Nephron progenitor cell (in vitro differentiated cells): Measurements from ENCODE around the gene PCDH12.

Experiments
- DNase-seq: peaks from one replicate; pipeline ENCODE4 v3.0.0; 2021
- H3K27ac Mint-ChIP-seq: 2 replicates; pipeline ENCODE4 v1.8.0; 2021; ENCODE audit warnings: mild to moderate bottlenecking, moderate library complexity, mixed read lengths
- H3K27me3 Mint-ChIP-seq: 2 replicates; pipeline ENCODE4 v1.8.0; 2021; ENCODE audit warnings: mild to moderate bottlenecking, low read depth, mixed read lengths; ENCODE audit not compliant: poor library complexity
- H3K36me3 Mint-ChIP-seq: 2 replicates; pipeline ENCODE4 v1.8.0; 2021; ENCODE audit warnings: low read depth, mixed read lengths
- H3K4me1 Mint-ChIP-seq: 2 replicates; pipeline ENCODE4 v1.8.0; 2021; ENCODE audit warnings: mixed read lengths
- H3K4me3 Mint-ChIP-seq: 2 replicates; pipeline ENCODE4 v1.8.0; 2021; ENCODE audit warnings: mild to moderate bottlenecking, moderate library complexity, mixed read lengths
- H3K9me3 Mint-ChIP-seq: 2 replicates; pipeline ENCODE4 v1.8.0; 2021; ENCODE audit warnings: mild to moderate bottlenecking, moderate library complexity, mixed read lengths
- TF ChIP-seq, protein P1 (sequence below): fragments of 200-600 bp; sonication (generic); IDR thresholded peaks from 2 replicates; pipeline ENCODE4 v1.5.0; 2021; ENCODE audit warnings: antibody characterized with exemption

Gene PCDH12

DNA sequence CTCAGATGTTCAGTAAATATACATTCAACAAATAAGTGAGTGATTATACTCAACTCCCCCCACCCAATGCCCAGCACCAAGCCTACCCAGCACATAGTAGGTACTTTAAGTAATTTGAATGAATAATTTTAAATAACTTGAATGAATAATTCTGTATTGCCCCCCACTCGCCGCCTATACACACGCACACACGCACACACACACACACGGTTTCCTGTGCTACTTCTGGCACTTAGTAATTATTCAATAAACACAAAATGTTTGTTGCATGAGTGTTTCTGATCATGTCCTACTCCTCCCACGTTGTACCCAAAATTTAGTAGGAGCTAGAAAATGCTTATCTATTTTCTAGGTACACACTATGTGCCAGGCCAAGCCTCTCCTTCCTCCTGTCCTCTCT, 16.2 kb downstream of the PCDH12 start:
- H3K4me1 Mint-ChIP-seq: peaks cover 14% of the 10 kb centered on the region
- H3K4me3 Mint-ChIP-seq: no peak overlapping the region
- no peaks in the 10 kb centered on the region for H3K9me3 Mint-ChIP-seq
- peaks cover 17% of the 10 kb centered on the region for H3K36me3 Mint-ChIP-seq
- DNase-seq: no peak
- H3K27ac Mint-ChIP-seq: no peak overlapping the region
- peaks cover 12% of the 10 kb centered on the region for H3K27me3 Mint-ChIP-seq
- TF ChIP-seq, protein P1, sequence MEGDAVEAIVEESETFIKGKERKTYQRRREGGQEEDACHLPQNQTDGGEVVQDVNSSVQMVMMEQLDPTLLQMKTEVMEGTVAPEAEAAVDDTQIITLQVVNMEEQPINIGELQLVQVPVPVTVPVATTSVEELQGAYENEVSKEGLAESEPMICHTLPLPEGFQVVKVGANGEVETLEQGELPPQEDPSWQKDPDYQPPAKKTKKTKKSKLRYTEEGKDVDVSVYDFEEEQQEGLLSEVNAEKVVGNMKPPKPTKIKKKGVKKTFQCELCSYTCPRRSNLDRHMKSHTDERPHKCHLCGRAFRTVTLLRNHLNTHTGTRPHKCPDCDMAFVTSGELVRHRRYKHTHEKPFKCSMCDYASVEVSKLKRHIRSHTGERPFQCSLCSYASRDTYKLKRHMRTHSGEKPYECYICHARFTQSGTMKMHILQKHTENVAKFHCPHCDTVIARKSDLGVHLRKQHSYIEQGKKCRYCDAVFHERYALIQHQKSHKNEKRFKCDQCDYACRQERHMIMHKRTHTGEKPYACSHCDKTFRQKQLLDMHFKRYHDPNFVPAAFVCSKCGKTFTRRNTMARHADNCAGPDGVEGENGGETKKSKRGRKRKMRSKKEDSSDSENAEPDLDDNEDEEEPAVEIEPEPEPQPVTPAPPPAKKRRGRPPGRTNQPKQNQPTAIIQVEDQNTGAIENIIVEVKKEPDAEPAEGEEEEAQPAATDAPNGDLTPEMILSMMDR: no peak

- no peak for DNase-seq
- H3K27me3 Mint-ChIP-seq: peaks cover 7% of the 10 kb centered on the region
- H3K36me3 Mint-ChIP-seq: peaks cover 17% of the 10 kb centered on the region
- H3K9me3 Mint-ChIP-seq: no peaks in the 10 kb centered on the region
- H3K4me3 Mint-ChIP-seq: no peak overlapping the region
- TF ChIP-seq, protein P1: no peak
- H3K4me1 Mint-ChIP-seq: peaks cover 10% of the 10 kb centered on the region
- H3K27ac Mint-ChIP-seq: peak overlapping the region; percentile 83
These were observed 16.7 kb downstream of the PCDH12 start for GRCh38 chr5:141941307-141941706.

GRCh38 chr5:141940695-141941271, 17.2 kb downstream of the PCDH12 start:
- TF ChIP-seq, protein P1: no peak
- peaks cover 6% of the 10 kb centered on the region for H3K4me1 Mint-ChIP-seq
- DNase-seq: no peak
- peaks cover 21% of the 10 kb centered on the region for H3K36me3 Mint-ChIP-seq
- H3K9me3 Mint-ChIP-seq: no peaks in the 10 kb centered on the region
- H3K27ac Mint-ChIP-seq: peak overlapping the region; percentile 94
- no peak overlapping the region for H3K4me3 Mint-ChIP-seq
- H3K27me3 Mint-ChIP-seq: peaks cover 6% of the 10 kb centered on the region

- DNase-seq: no peak
- TF ChIP-seq, protein P1: no peak
- Mint-ChIP-seq H3K27me3 (no peaks in the 10 kb centered on the region), H3K36me3 (peaks cover 50% of the 10 kb centered on the region), H3K9me3 (no peaks in the 10 kb centered on the region), H3K4me3 (no peak overlapping the region), H3K27ac (peak overlapping the region; percentile 2), H3K4me1 (no peaks in the 10 kb centered on the region)
These were observed 22.5 kb downstream of the PCDH12 start for GRCh38 chr5:141935538-141935937.

DNA sequence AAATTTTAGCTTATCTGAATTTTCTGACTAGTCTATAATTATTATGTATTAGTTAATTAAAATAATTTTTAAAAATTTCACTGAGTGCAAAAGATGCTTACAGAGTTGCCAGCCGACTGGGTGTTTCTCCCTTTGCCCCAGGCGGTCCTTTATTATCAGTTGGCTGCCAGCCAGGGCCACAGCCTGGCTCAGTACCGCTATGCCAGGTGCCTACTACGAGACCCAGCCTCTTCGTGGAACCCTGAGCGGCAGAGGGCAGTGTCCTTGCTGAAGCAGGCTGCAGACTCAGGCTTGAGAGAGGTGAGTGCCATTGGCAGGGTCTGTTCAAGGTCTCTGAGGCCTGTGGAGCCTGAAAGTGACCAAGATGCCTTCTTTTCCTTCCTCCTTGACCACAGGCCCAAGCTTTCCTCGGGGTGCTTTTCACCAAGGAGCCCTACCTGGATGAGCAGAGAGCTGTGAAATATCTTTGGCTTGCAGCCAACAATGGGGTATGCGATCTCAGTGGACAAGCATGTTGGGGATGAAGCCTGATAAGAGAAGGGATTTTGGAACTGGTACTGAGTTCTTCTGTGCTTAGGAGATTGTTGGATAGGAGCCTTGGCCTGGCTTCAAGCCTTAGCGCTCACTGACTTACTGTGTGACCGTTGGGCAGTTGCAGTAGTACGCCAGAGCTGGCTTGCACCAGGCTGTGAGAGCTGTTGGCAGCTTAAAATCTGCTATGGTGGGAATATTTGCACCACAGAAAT, 23.7 kb downstream of the PCDH12 start:
- no peak for DNase-seq
- Mint-ChIP-seq H3K36me3 (peaks cover 42% of the 10 kb centered on the region), H3K27ac (no peak overlapping the region), H3K27me3 (no peaks in the 10 kb centered on the region), H3K4me1 (no peaks in the 10 kb centered on the region), H3K9me3 (no peaks in the 10 kb centered on the region), H3K4me3 (no peak overlapping the region)
- TF ChIP-seq, protein P1: no peak

- Mint-ChIP-seq H3K4me3 (no peak overlapping the region), H3K27me3 (no peaks in the 10 kb centered on the region), H3K27ac (no peak overlapping the region), H3K36me3 (peaks cover 49% of the 10 kb centered on the region), H3K9me3 (no peaks in the 10 kb centered on the region), H3K4me1 (no peaks in the 10 kb centered on the region)
- no peak for DNase-seq
- TF ChIP-seq, protein P1: no peak
These were observed 24.9 kb downstream of the PCDH12 start for GRCh38 chr5:141933151-141933550.
